GM21619 (cell line): ENCODE measurements around the gene CCHCR1.
"Not testable (repeated sequence)": the region's sequence is repeated elsewhere in the genome, so short reads cannot be mapped to it uniquely, and the experiment has no call there.

ENCODE experiments used
- ATAC-seq: cut with Tn5 transposase; IDR thresholded peaks from one replicate; pipeline ENCODE4 v1.9.1; 2021; ENCODE audit not compliant: unreplicated experiment

CCHCR1 gene, protein sequence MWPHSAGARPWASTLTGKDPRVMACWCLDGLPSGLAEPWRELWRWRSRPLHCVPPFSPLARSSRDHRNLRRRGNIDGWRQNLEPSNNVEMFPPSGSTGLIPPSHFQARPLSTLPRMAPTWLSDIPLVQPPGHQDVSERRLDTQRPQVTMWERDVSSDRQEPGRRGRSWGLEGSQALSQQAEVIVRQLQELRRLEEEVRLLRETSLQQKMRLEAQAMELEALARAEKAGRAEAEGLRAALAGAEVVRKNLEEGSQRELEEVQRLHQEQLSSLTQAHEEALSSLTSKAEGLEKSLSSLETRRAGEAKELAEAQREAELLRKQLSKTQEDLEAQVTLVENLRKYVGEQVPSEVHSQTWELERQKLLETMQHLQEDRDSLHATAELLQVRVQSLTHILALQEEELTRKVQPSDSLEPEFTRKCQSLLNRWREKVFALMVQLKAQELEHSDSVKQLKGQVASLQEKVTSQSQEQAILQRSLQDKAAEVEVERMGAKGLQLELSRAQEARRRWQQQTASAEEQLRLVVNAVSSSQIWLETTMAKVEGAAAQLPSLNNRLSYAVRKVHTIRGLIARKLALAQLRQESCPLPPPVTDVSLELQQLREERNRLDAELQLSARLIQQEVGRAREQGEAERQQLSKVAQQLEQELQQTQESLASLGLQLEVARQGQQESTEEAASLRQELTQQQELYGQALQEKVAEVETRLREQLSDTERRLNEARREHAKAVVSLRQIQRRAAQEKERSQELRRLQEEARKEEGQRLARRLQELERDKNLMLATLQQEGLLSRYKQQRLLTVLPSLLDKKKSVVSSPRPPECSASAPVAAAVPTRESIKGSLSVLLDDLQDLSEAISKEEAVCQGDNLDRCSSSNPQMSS

DNA sequence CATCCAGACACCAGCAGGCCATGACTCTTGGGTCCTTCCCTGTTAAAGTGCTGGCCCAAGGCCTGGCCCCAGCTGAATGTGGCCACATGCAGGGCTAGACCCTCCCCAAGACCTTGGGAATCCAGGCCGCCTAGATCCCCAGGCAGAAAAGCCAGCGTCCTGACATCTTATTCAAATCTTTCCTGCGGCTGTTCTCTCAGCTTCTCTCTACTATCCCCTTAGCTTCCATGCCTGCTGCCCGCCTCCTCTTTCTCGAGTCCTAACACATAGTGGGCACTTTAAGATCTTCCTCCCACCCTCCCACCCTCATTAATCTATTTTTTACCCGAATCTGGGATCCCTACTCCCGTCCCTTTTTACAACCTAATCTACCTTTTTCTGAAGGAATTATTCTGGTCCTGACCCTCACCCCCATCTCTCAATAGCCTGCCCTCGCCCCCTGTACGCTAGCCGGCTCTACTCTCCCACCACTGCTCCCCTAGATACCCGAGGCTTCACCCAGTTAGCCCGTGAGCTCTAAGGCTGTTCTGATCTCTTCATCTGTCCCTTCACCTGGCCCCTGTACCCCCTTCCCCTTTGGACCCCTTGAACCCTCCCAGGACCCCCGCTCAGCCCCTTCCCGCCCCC is at the start of gene CCHCR1:
TSS of gene CCHCR1 (minus strand) at position 290 of the 627 bp plus-strand sequence. CDS start at position 88, 202 bp downstream.
- no peak for ATAC-seq

DNA sequence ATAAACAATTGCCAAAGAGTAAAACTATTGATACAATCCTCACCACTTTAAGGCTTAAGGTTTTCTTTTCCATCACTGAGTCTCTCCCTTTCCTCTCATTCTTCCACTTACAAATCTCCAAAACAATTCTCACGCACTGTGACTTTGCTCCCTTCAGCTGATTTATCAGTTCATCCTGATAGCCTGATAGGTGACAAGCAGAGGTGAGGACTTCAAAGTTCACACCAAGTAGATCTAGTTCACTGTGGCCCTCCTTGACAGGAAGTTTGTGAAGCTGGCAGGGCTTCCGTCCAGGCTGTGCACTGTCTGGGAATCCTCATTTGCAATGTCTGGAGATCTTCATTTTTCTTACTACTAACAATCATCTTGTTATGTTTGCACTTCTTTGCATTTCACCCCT is 48.0 kb upstream of the CCHCR1 start:
- ATAC-seq: no peak

DNA sequence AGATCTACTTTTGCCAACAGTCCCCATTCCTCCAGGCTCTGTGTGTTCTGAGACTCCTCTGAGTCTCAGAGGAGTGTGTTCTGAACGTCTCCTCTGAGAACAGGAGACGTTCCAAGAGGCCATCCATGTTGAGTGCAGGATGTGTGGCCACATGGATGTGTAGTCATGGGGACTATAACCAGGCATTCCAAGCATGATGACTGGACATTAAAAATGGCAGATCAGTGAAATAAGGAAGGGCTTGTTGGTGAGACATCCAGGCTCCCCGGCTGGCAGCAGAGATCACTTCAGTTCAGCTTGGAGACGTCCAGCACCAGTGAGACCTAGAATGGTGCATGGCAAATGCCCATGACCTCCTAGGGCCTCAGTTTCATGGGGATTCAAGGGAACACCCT is 47.1 kb upstream of the CCHCR1 start:
- ATAC-seq: no peak

DNA sequence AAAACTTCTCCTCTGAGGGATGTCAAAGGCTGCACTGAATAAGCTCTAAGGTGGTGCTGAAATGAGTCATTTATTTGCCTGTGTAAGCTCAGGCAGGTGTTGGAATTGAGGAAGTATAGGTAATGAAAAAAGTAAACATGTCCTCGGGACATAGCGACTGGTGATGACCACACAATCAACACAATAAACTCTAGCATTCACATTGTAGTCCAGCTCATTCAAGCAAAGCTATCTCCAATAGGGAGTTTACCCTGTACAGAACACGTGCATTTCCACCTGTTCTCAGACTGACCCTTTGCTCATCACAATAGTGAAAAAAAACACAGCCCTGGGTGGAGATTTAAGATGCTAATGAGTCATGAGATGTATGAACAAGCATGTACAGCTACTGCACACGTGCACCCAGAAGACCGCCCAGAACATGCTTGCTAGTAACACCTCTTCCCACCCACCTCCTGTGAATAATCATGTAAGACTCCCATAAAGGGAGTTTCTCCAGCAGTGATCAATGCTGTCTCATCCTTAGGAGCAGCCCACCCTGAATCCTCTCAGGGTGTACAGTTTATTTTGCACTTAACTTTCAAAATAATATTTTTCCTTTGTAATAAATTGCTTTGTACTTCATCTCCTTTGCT is 45.9 kb upstream of the CCHCR1 start:
- peak; percentile 40 for ATAC-seq

DNA sequence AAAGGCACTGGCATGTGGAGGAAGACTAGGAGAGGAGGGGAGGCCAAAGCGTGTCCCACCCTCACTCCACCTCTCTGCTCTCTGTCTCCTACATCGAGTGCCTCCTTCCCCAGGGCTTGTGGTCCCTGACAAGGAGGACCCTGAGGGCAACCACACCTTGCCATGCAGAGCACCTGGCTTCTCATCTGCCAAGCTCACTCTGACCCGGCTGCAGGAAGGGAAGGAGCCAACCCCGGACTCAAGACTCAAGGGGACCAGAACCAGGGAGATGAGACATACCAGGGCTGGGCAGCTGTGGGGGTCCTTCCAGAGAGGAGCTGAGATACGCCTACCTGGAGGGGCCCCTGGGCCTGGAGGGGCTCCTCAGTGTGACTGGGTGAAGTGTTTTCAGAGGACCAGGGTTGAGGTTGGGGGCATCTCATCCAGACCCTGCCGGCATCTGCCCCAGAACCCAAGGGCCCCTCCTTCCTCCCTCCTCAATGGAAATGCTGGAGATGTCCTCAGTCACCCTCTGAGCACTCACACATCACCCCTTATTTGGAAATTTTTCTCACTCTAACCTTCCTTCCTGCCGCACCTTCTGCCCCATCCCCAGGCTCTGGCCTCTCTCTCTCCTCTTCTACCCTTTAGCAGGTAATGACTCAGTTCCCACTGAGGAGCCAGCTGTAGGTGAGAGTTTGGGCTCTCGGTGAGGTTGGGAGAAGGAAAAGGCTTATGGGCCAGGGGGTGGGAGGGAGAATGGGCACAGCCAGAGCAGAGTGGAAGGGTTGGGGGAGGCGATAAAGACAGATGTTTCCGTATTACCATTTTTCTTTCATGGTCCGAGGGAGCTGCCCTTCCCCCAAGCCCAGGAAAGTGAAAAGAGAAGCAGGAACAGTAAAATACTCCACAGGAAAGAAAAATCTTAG is 44.9 kb upstream of the CCHCR1 start:
- ATAC-seq: no peak

DNA sequence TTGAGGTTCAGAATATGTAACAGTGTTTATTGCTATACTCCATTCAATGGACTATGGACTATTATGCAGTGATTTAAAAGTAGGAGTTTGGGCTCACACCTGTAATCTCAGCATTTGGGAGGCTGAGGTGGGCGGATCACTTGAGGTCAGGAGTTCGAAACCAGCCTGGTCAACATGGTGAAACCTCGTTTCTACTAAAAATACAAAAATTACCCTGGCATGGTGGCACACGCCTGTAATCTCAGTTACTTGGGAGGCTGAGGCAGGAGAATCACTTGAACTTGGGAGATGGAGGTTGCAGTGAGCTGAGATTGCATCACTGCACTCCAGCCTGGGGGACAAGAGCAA is 41.5 kb upstream of the CCHCR1 start:
- ATAC-seq: not testable (repeated sequence)

DNA sequence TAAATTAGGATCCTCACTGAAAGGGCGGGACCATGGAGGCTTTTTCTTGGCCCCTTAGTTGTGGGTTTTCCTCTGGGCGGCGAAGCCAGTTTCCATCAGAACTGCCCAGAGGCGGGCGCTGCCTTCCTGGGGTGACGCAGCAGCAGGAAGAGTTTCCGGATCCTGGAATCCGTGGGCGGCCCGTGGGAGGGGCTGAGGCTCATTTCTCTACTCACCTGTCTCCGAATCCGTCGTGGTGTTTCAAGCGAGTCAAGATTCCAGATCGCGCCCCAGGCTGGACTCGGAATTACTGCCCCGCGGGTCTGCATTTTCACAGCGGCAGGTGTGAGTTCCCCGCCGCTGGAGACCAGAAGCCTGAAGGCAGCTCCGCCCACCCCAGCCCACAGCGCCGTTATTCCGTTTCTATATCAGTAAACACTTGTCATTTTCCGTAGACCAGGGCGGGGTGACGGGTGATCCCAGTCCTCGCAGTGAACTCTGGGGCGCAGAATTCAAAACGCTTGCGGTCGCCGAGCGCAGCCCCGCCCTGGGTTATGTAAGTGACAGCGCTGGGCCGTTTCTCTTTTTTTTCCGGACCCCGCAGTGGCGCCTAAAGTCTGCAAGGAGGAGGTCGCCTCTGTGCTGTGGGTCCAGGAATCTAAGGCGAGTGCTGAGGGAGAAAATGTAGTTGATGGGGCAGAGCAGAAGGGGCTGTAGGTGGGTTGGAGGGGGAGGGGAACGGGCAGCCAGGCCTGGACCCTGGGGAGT is 40.1 kb upstream of the CCHCR1 start:
- ATAC-seq: peak; percentile 61

DNA sequence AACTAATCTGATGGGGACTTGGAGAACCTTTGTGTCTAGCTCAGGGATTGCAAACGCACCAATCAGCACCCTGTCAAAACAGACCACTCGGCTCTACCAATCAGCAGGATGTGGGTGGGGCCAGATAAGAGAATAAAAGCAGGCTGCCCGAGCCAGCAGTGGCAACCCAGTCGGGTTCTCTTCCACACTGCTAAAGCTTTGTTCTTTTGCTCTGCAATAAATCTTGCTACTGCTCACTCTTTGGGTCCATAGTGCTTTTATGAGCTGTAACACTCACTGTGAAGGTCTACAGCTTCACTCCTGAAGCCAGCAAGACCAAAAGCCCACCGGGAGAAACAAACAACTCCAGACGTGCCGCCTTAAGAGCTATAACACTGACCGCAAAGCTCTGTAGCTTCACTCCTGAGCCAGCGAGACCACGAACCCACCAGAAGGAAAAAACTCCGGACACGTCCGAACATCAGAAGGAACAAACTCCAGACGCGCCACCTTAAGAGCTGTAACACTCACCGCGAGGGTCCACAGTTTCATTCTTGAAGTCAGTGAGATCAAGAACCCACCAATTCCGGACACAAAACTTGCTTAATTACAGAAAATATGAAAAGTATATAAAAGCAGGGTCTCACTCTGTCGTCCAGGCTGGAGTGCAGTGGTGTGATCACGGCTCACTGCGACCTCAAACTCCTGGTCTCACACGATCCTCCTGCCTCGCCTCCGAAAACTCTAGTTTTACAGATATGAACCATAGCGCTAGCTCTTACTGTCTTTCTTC is 38.8 kb upstream of the CCHCR1 start:
- ATAC-seq: not testable (repeated sequence)

DNA sequence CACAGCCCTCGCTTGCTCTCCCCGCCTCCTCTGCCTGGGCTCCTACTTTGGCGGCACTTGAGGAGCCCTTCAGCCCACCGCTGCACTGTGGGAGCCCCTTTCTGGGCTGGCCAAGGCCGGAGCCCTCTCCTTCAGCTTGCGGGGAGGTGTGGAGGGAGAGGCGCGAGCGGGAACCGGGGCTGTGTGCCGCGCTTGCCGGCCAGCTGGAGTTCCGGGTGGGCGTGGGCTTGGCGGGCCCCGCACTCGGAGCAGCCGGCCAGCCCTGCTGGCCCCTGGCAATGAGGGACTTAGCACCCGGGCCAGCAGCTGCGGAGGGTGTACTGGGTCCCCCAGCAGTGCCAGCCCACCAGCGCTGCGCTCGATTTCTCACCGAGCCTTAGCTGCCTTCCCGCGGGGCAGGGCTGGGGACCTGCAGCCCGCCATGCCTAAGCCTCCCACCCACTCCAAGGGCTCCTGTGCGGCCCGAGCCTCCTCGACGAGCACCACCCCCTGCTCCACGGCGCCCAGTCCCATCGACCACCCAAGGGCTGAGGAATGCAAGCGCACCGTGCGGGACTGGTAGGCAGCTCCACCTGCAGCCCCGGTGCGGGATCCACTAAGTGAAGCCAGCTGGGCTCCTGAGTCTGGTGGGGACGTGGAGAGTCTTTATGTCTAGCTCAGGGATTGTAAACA is 37.8 kb upstream of the CCHCR1 start:
- ATAC-seq: not testable (repeated sequence)

DNA sequence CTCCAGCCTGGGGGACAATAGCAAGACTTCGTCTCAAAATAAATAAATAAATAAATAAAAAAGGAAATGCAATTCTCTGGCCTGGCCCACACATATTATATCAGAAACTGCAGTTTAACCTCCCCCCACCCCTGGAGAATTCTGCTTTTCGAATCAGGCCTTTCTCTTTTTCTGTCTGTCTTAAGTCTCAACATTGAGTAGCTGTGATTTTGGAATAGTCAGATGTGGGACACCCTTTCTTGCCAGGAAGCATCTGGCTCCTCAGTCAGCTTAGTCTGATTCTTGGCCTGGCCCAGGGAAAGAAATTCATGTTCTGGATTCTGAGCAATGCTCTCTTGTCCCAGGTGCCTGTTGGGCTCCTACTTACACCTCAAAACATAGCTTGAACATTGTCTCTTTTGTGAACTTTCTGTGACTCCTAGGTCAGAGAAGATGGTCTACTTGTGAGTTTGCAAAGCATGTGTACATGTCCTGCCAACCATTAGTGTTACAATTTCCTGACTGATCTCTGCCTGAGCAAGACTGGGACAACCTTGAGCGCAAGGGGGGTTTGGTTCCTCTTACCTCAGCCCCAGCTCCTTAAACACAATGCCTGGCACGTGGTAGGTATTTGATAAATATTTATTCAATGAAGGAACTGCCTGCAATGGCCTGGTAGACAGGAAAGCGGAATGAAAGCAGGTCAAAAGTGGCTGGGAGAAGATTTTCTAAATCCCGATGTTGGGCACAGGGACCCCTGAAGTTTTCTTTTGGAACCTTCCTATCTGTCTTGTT is 36.6 kb upstream of the CCHCR1 start:
- ATAC-seq: no peak

DNA sequence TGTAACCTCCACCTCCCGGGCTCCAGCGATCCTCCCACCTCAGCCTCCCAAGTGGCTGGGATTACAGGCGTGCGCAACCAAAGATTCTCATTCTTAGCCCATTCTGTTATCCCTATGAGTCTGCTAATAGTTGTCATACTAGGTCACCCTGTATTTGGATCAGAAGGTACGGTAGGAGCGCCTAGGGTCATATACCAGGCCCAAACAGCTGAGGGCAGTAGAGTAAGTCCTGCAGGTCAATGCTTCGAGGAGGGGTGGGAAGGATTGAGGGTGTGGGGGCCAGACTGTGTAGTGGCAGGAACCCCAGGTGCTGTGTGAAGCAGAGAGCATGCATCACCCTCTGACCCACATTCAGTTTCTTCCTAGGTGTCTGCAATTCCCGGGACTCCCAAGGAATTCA is 35.6 kb upstream of the CCHCR1 start:
- ATAC-seq: no peak

DNA sequence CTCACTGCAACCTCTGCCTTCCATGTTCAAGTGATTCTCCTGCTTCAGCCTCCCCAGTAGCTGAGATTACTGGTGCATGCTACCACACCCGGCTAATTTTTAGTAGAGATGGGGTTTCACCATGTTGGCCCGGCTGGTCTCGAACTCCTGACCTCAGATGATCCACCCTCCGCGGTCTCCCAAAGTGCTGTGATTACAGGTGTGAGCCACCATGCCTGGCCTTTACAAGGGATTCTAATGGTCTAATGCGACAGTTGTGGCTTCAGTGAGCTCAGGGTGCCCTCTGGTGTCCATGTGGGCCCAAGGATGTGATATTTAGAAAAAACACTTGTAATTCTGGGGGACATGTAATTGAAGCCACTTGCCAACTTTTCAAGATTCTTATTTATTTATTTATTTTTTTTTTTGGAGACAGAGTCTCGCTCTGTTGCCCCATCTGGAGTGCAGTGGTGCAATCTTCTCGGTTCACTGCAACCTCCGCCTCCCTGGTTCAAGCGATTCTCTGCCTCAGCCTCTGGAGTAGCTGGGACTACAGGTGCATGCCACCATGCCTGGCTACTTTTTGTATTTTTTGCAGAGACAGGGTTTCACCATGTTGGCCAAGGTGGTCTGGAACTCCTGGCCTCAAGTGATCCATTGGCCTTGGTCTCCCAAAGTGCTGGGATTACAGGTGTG is 35.0 kb upstream of the CCHCR1 start:
- not testable (repeated sequence) for ATAC-seq

DNA sequence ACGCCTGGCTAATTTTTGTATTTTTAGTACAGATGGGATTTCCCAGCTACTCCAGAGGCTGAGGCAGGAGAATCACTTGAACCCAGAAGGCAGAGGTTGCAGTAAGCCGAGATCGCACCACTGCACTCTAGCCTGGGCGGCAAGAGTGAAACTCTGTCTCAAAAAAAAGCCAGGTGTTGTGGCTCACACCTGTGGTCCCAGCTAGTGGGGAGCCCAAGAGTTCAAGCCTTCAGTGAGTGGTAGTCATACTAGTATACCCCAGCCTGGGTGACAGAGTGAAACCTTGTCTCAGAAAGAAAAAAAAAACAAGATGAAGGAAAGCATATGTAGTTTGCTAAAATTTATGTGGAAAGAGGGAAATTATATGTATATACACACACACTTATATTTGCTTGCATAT is 32.9 kb upstream of the CCHCR1 start:
- peak; percentile 65 for ATAC-seq

DNA sequence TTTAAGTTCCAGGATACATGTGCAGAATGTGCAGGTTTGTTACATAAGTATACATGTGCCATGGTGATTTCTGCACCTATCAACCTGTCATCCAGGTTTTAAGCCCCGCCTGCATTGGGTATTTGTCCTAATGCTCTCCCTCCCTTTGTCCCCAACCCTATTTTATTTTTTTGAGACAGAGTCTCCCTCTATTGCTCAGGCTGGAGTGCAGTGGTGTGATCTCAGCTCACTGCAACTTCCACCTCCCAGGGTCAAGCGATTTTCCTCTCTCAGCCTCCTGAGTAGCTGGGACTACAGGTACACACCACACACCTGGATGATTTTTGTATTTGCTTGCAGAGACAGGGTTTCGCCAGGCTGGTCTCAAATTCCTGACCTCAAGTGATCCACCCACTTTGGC is 31.6 kb upstream of the CCHCR1 start:
- not testable (repeated sequence) for ATAC-seq

DNA sequence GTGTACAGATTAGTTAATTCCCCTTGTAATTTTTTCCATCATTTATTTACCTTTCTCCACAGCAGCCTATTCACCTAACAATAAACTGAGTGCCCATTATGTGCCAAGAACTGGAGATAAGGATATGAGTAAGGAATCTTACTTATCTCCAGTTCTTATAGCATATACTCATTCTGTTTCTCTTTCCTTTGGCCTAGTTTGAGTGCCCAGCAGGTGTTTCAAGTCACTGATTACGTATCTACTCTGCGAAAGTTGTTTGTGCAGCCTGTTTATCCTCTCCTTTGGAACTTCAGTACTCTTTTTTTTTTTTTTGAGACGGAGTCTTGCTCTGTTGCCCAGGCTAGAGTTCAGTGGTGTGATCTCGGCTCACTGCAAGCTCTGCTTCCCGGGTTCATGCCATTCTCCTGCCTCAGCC is 30.2 kb upstream of the CCHCR1 start:
- no peak for ATAC-seq

DNA sequence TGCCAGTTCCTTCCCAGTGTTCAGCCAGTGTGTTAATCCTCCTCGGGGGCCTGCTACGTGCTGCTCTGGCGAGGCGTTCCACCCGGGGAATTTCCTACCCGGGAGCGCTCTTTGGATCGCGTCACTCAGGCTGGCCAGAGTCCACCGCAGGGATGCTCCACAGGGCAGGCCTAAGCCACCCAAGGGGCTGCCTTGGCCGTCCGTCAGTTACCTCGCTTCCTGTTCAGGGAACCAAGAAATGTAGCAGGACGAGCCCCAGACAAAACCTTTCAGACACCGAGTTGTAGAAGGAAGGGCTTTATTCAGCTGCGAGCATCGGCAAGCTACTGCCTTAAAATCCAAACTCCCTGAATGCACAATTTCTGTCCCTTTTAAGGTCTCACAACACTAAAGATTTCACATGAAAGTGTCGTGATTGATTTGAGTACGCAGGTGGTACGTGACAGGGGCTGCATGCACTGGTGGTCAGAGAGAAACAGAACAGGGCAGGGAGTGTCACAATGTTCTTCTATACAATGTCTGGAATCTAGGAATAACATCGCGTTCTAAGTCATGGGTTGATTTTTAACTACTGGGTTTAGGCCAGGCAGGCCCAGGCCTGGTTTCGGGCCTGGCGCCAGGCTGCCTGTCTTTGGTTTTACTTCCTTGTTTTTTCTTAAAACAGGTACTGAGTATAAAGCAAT is 28.6 kb upstream of the CCHCR1 start:
- ATAC-seq: no peak
